ENCODE measurements around the gene PLCB3.
"Not testable (repeated sequence)": the region's sequence is repeated elsewhere in the genome, so short reads cannot be mapped to it uniquely, and the experiment has no call there.

PLCB3 gene

DNA sequence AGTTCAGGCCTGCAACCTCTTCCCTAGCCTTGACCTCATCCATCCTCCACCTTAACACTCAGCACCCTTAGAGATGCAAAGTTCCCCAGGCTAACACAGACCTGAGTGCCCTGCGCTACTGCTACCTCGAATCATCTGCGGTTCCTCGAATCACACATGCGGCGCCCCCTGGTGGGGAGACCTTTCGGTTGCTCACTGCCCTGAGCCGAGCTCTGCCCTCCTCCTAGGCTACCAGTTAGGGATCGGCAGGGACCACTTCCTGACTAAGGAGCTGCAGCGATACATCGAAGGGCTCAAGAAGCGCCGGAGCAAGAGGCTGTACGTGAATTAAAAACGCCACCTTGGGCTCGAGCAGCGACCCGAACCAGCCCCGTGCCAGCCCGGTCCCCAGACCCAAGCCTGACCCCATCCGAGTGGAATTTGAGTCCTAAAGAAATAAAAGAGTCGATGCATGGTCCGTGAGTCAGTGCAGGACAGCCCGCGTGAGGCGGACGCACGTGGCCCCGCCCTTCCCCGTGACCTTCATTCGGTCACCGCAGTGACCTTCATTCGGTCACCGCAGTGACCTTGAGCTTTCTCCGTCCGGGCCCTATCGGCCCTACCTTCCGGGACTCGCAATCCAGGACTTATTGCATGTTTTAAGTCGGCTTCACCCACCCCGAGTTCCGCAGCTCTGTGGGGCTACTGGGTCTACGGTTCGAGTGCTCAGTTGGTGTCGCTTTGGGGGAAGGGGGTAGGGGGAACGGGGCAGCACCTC lies 53.2 kb downstream of the PLCB3 start:
- DNase-seq (ENCODE audit: low read depth): peak; percentile 57
- H3K4me3 ChIP-seq (ENCODE audit: control insufficient read depth, low read depth, low read length): peak overlapping the region; percentile 64
- TF ChIP-seq, protein P1, sequence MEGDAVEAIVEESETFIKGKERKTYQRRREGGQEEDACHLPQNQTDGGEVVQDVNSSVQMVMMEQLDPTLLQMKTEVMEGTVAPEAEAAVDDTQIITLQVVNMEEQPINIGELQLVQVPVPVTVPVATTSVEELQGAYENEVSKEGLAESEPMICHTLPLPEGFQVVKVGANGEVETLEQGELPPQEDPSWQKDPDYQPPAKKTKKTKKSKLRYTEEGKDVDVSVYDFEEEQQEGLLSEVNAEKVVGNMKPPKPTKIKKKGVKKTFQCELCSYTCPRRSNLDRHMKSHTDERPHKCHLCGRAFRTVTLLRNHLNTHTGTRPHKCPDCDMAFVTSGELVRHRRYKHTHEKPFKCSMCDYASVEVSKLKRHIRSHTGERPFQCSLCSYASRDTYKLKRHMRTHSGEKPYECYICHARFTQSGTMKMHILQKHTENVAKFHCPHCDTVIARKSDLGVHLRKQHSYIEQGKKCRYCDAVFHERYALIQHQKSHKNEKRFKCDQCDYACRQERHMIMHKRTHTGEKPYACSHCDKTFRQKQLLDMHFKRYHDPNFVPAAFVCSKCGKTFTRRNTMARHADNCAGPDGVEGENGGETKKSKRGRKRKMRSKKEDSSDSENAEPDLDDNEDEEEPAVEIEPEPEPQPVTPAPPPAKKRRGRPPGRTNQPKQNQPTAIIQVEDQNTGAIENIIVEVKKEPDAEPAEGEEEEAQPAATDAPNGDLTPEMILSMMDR (IDR thresholded peaks at IDR 0.05; ENCODE audit: control insufficient read depth, insufficient read depth, low read depth, low read length, missing control alignments): peak; percentile 87

DNA sequence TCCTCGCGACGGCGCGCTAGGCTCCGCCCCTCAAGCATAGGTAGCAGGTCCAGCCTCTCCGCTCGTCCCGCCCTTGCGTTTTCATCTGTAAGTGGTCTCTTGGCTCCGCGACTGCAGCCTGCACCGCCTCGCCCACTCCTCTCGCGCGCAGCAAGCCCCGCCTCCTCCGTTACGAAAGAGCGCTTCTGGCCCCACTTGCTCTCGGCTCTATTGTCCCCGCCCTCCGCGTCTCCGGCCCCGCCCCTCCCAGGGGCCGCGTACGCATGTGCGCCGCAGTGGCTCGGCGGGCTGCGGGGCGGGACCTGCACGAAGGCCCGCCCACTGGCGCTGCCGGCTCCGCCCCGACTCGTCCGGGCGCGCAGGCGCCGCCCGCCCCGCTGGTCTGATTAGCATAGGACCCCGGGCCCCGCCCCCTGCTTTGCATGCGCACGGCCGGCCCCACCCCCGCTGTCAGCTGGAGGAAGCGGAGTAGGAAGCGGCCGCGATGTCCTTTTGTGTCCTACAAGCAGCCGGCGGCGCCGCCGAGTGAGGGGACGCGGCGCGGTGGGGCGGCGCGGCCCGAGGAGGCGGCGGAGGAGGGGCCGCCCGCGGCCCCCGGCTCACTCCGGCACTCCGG lies 53.9 kb downstream of the PLCB3 start, which contains the start of gene ESRRA:
ESRRA (plus strand) TSS at position 450 of the 616 bp plus-strand sequence. CDS start 1,656 bp downstream, outside the sequence.
- peak; percentile 74 for DNase-seq (ENCODE audit: low read depth)
- TF ChIP-seq, protein P1 (IDR thresholded peaks at IDR 0.05; ENCODE audit: control insufficient read depth, insufficient read depth, low read depth, low read length, missing control alignments): no peak
- H3K4me3 ChIP-seq (ENCODE audit: control insufficient read depth, low read depth, low read length): peak within 1 kb of the TSS; percentile 93

DNA sequence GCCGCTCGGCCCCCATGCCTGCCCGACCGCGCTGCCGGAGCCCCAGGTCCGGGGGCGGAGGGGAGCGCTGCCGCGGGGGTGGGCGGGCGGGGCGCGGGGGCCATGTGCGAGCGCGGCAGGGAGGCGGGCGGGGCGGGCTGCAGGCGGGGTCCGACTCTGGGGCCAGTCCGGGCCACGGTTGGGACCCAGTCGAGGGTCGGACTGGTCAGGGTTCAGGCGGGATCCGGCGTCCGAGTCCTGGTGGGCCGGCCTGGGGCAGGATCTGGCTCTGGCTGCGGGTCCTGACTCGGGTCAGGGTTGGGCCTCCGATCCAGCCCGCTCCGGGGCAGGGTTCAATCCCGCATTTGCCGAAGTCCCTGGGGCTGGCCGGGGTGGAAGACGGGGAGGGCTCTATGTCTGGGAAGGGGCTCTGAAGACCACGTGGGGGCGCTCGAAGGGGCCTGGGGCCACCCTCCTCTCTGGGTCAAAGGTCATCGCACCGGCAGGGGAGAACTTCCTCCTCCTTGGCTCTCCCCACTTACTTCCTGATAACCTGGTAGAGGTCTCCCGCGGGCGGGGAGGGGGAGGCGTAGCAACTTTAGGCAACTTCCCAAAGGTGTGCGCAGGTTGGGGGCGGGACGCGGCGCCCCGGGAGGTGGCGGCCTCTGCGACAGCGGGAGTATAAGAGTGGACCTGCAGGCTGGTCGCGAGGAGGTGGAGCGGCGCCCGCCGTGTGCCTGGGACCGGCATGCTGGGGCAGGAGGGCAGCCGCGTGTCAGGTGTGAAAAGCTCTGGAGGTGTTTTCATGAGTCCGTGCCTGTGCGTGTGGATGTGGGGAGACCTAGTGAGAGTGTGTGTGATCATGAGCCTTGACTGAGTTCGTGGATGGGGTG lies 54.6 kb downstream of the PLCB3 start:
- TF ChIP-seq, protein P1 (IDR thresholded peaks at IDR 0.05; ENCODE audit: control insufficient read depth, insufficient read depth, low read depth, low read length, missing control alignments): peak; percentile 26
- DNase-seq (ENCODE audit: low read depth): no peak

DNA sequence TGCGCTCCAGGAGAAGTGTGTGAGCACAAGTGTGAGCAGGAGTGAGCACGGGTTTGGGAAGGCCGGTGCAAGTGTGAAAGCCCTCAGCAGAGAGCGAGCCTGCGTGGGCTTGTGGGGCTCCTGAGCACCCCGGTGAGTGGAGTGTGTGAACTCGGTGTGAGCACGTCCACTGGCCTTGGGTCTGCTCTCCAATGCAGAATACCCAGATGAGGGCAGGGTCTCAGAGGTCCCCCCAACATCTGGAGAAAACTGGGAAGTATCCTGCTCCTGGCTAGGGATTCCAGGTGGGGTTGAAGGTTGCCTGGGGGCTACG lies 55.2 kb downstream of the PLCB3 start:
- TF ChIP-seq, protein P1 (IDR thresholded peaks at IDR 0.05; ENCODE audit: control insufficient read depth, insufficient read depth, low read depth, low read length, missing control alignments): no peak
- H3K4me3 ChIP-seq (ENCODE audit: control insufficient read depth, low read depth, low read length): peak overlapping the region; percentile 93

More for the DNA sequence above, 54.6 kb downstream of the PLCB3 start:
- H3K4me3 ChIP-seq (ENCODE audit: control insufficient read depth, low read depth, low read length): peak overlapping the region; percentile 93

DNA sequence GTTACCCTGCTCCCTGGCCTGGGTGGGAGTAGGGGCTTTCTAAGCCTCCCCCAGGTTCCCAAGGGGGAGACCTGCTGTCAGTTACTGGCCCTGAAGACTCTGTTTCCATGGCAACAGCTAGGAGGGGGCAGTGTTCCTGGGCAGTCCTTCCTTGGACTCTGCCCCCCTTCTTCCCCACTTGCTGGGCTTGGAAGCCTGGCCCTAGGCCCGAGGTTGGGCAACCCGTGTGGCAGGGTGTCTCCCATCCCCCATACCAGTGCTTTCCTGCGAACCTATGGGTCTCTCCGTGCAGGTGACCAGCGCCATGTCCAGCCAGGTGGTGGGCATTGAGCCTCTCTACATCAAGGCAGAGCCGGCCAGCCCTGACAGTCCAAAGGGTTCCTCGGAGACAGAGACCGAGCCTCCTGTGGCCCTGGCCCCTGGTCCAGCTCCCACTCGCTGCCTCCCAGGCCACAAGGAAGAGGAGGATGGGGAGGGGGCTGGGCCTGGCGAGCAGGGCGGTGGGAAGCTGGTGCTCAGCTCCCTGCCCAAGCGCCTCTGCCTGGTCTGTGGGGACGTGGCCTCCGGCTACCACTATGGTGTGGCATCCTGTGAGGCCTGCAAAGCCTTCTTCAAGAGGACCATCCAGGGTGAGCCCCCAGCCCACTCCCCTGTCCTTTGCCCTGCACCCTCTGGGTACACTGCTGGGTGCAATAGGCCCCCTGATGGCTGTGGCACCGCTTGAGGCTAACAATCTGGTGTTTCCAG lies 55.7 kb downstream of the PLCB3 start:
- no peak for DNase-seq (ENCODE audit: low read depth)
- peak overlapping the region; percentile 93 for H3K4me3 ChIP-seq (ENCODE audit: control insufficient read depth, low read depth, low read length)
- TF ChIP-seq, protein P1 (IDR thresholded peaks at IDR 0.05; ENCODE audit: control insufficient read depth, insufficient read depth, low read depth, low read length, missing control alignments): no peak

More for the DNA sequence above, 55.2 kb downstream of the PLCB3 start:
- DNase-seq (ENCODE audit: low read depth): no peak

DNA sequence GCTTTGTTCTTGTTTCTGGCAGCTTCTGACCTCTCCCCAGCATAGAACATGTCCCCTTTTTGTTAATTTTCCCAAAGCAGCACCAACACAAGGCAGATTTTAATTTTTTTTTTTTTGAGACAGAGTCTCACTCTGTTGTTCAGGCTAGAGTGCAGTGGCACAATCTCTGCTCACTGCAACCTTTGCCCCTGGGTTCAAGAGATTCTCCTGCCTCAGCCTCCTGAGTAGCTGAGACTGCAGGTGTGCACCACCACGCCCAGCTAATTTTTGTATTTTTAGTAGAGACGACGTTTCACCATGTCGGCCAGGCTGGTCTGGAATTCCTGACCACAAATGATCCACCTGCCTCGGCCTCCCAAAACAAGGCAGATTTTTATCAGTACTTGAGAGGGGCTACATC lies 56.5 kb downstream of the PLCB3 start:
- not testable (repeated sequence) for H3K4me3 ChIP-seq (ENCODE audit: control insufficient read depth, low read depth, low read length); DNase-seq (ENCODE audit: low read depth)
